Ishikawa (cell line): ENCODE measurements around the gene NOTCH1.

ENCODE experiments used
- CEBPB ChIP-seq: IDR thresholded peaks from 2 replicates; pipeline ENCODE4 v1.6.1; 2012
- CREB1 ChIP-seq: IDR thresholded peaks from 2 replicates; pipeline ENCODE4 v1.6.1; 2012; ENCODE audit warnings: low read depth
- EGR1 ChIP-seq: IDR thresholded peaks from 2 replicates; pipeline ENCODE4 v1.6.1; 2012
- EP300 ChIP-seq: IDR thresholded peaks from 2 replicates; pipeline ENCODE4 v1.6.1; 2012; ENCODE audit warnings: borderline replicate concordance
- FOXM1 ChIP-seq: IDR thresholded peaks from 2 replicates; pipeline ENCODE4 v1.6.1; 2012; ENCODE audit warnings: low read depth, borderline replicate concordance
- NFIC ChIP-seq: IDR thresholded peaks from 2 replicates; pipeline ENCODE4 v1.6.1; 2012
- RAD21 ChIP-seq: IDR thresholded peaks from 2 replicates; pipeline ENCODE4 v1.6.1; 2012; ENCODE audit warnings: low read depth
- TAF1 ChIP-seq: IDR thresholded peaks from 2 replicates; pipeline ENCODE4 v1.6.1; 2012; ENCODE audit warnings: low read depth, mild to moderate bottlenecking
- TCF12 ChIP-seq: IDR thresholded peaks from 2 replicates; pipeline ENCODE4 v1.6.1; 2012; ENCODE audit warnings: low read depth
- TEAD4 ChIP-seq: IDR thresholded peaks from 2 replicates; pipeline ENCODE4 v1.6.1; 2012
- YY1 ChIP-seq: IDR thresholded peaks from 2 replicates; pipeline ENCODE4 v1.6.1; 2012; ENCODE audit warnings: low read depth
- ZBTB7A ChIP-seq: IDR thresholded peaks from 2 replicates; pipeline ENCODE4 v1.6.1; 2012; ENCODE audit warnings: low read depth
- TF ChIP-seq, protein P1 (sequence below): IDR thresholded peaks from 2 replicates; pipeline ENCODE4 v1.6.1; 2012
- TF ChIP-seq, protein P2 (sequence below): IDR thresholded peaks from 2 replicates; pipeline ENCODE4 v1.6.1; 2012
- TF ChIP-seq, protein P3 (sequence below): IDR thresholded peaks from 2 replicates; pipeline ENCODE4 v1.6.1; 2012; ENCODE audit warnings: low read depth, mild to moderate bottlenecking

The NOTCH1 gene

DNA sequence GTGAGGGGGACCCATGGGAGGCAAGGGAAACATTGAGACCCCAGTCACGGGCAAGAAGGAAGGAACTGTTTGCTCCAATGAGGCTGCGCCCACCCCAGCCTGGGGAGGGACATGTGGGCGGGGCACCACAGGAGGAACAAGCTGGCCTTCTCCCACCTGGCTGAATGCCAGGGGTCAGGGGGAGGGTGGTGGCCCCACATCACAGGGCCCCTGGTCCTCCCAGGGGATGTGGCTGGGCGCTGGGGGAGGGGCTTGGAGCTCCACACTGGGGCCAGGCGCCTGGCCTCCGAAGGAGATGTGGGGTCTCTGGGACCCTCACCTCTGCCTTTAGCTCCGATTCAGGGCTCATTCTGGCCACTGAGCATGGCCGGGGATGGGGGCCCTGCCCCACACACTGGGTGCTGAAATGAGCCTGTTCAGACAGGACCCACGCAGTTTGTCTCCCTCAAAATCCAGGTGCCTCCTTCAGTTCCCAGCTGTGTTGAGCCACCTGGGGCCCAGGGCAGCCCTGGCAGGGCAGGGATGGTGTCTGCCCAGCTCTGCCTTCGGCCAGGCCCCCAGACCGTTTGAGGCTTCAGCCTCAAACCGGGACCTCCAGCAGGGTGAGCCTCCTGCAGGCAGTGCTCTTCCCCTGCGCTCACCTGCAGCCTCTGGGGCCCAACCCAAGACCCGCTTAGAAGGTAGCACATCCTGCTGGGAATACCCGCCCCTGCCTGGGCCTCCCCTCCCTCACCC is 33.2 kb upstream of the NOTCH1 start:
- TF ChIP-seq NFIC = peak; percentile 83
- peak; percentile 97 for TF ChIP-seq ZBTB7A
- peak; percentile 9; the same call in 1 of the 2 replicates for TF ChIP-seq EP300
- TF ChIP-seq RAD21 = no peak

DNA sequence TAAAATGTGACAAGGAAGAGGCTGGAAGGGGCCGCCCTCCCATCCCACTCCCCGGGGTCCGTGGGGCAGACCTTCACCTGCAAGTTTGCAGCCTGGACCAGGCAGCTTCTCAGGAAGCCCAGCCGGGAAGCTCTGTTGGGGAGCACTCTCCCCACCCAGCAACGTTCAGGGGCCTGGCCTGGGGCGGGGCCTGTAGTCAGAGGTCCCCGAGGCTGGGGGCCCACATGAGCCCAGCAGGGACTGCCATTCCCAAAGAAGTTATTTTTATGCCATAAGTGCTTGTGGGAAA is 32.7 kb upstream of the NOTCH1 start:
- TF ChIP-seq CEBPB (no peak), CREB1 (no peak), TCF12 (no peak)
- TF ChIP-seq, protein P1, sequence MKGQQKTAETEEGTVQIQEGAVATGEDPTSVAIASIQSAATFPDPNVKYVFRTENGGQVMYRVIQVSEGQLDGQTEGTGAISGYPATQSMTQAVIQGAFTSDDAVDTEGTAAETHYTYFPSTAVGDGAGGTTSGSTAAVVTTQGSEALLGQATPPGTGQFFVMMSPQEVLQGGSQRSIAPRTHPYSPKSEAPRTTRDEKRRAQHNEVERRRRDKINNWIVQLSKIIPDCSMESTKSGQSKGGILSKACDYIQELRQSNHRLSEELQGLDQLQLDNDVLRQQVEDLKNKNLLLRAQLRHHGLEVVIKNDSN = no peak

DNA sequence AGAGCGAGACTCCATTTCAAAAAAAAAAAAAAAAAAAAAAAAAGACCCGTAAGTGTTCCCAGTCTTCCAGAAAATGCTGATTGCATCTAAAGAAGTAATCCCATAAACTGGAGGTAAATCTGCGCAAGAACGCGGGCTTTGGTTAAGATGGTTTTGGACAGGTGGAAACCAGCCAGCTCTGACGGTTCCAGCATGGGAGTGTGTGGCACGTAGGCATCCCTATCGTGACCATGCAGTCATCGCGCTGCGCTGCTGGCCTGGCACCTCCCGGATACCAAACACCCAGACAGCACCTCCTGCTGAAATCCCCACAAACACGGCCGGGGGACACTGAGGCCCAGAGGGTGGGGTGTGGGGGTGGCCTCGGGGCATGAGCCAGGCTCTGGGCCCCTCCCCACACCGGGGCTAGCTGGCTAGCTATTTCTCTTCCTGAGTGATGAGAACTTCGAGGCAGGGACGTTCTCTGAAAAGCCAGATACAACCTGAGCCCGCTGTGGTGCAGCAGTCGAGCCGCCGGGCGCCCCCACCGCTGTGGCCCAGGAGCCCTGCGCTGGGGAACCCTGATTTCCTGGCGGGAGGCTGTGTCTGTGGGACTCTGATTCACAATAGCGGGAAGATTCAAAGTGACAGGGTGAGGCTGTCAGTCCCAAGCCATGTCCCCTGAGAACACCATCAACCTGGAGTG is 32.2 kb upstream of the NOTCH1 start:
- no peak for TF ChIP-seq EGR1
- TF ChIP-seq, protein P2, sequence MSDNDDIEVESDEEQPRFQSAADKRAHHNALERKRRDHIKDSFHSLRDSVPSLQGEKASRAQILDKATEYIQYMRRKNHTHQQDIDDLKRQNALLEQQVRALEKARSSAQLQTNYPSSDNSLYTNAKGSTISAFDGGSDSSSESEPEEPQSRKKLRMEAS = peak; percentile 32; the same call in 1 of the 2 replicates

DNA sequence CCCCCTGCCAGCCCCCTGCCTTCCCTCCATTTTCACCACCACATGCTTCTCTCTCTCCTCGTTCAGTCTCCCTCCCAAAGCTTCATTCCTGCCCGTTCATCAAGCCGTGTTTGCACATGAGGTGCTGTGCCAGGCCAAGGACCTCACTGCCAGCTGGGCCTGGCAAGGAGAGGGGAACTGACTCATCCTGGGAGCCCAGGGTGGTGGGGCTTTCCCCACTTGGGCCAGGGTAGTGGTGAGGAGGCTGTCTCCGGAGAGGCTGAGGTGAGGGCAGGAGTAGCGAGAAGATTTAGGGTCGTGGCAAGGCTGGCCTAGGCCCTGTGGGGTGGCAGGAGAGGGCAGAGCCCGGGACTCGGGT is 30.4 kb upstream of the NOTCH1 start:
- TF ChIP-seq TCF12 (no peak), EGR1 (no peak), NFIC (peak; percentile 15; the same call in 1 of the 2 replicates), RAD21 (no peak), TAF1 (no peak), YY1 (no peak), ZBTB7A (no peak), CEBPB (no peak), FOXM1 (no peak), TEAD4 (no peak), EP300 (no peak), CREB1 (no peak)
- TF ChIP-seq, protein P2 = peak; percentile 45; the same call in 1 of the 2 replicates
- TF ChIP-seq, protein P1 = no peak
- TF ChIP-seq, protein P3, sequence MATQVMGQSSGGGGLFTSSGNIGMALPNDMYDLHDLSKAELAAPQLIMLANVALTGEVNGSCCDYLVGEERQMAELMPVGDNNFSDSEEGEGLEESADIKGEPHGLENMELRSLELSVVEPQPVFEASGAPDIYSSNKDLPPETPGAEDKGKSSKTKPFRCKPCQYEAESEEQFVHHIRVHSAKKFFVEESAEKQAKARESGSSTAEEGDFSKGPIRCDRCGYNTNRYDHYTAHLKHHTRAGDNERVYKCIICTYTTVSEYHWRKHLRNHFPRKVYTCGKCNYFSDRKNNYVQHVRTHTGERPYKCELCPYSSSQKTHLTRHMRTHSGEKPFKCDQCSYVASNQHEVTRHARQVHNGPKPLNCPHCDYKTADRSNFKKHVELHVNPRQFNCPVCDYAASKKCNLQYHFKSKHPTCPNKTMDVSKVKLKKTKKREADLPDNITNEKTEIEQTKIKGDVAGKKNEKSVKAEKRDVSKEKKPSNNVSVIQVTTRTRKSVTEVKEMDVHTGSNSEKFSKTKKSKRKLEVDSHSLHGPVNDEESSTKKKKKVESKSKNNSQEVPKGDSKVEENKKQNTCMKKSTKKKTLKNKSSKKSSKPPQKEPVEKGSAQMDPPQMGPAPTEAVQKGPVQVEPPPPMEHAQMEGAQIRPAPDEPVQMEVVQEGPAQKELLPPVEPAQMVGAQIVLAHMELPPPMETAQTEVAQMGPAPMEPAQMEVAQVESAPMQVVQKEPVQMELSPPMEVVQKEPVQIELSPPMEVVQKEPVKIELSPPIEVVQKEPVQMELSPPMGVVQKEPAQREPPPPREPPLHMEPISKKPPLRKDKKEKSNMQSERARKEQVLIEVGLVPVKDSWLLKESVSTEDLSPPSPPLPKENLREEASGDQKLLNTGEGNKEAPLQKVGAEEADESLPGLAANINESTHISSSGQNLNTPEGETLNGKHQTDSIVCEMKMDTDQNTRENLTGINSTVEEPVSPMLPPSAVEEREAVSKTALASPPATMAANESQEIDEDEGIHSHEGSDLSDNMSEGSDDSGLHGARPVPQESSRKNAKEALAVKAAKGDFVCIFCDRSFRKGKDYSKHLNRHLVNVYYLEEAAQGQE = no peak

DNA sequence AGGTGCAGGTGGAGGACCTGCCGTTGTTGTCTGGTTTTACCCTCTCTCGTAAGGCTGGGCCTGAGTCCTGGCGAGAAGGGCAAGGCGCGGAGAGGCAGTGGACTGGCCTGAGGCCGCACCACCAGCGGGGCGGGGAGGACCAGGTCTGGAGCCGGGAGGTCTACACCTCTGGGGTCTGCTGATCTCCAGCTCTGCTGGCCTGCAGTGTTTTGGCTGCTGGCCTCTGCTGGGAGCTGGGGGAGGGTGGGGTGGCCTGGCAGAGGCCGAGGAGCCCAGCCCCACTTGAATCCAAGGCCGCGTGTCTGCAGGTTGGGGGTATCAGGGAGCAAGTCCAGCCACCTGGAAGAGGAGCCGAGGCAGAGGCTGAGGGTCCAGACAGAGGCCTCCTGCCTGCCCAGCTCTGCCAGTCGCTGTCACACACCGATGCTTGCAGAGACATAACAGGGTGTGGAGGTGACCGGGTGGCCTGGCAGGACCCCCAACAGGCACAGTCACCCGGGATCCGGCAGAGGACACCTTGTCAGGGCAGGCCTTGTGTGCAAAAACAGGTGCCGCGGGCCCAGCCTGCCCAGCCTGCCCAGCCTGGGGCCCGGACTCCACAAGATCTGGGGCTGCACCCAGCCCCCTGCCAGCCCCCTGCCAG is 29.9 kb upstream of the NOTCH1 start:
- no peak for TF ChIP-seq YY1

DNA sequence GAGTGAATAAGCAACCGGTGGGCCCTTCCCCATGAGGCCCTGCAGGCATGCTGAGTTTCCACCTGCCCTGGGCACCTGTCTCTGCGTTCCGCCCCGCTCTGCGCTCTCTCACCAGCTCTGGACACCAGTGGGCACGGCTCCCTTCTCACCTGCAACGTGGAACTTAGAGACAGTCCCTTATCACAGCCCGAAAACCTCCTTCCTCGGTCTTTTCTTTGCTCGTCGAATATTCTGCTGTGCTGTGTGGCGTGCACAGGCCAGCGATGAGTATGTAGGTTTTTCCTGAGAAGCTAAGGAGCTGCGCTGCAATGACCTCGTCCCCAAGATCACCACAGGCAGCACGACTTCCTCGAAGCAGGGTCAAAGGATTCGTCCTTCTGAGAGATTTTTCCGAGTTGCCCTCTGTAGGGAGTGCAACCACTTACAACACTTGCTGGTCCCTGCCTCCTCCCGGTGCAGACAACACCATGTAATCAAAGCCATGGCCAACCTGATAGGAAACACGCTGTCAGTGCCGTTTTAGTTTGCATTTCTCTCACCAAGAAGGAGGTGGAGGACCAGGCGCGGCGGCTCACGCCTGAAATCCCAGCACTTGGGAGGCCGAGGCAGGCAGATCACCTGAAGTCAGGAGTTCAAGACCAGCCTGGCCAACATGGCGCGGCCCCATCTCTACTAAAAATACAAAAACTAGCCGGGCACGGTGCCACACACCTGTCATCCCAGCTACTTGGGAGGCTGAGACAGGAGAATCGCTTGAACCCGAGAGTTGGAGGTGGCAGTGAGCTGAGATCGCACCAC is 27.2 kb upstream of the NOTCH1 start:
- TF ChIP-seq TAF1 = no peak
- no peak for TF ChIP-seq YY1
- TF ChIP-seq CREB1 = no peak
- TF ChIP-seq EP300 = no peak
- TF ChIP-seq TCF12 = no peak

DNA sequence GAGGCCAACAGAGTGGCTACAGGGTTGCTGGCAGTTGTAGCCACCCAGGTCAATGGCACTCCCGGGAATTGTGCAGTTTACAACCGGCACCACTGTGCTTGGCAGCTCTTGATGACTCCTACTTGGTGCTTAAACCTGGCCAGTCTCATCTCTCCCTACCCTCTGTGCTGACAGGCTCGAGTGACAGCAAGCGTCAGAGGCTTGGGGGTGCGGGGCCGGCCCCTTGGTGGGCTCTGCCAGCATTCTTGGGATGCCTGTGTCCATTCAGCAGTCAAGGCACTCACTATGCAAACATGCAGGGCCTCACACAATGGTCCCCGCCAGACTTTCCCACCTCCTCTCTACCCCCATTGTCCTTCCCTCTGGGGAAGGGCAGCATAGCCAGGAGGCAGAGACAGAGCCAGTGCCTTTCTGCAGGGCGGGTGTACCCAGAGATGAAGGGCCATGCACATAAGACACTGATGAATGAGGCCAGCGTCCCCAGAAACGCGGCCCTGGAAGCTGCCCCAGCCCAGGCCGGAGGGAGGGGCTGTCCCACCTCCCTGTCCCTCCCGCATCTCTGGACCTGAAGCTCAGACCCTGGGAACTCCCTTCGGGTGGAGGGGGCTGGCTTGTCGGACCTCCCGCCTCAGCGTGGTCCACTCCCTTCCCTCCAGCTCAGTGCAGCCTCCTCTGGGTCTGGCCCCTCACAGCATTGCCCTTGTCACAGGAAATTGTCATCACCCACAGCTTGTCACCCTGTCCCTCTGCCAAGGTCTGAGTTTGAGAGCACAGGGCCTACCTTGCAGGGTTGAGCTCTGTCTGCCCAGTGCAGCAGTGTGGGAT is 26.4 kb upstream of the NOTCH1 start:
- TF ChIP-seq TCF12 = peak; percentile 95
- peak; percentile 68; the same call in 1 of the 2 replicates for TF ChIP-seq FOXM1
- TF ChIP-seq, protein P3 = no peak
- peak; percentile 100 for TF ChIP-seq TEAD4
- peak; percentile 50; the same call in 1 of the 2 replicates for TF ChIP-seq YY1
- no peak for TF ChIP-seq EGR1
- peak; percentile 93 for TF ChIP-seq EP300
- TF ChIP-seq RAD21 = no peak; the same call in 1 of the 2 replicates
- no peak for TF ChIP-seq CEBPB
- TF ChIP-seq CREB1 = peak; percentile 61
- TF ChIP-seq, protein P2 = peak; percentile 64
- peak; percentile 93 for TF ChIP-seq NFIC
- peak; percentile 86 for TF ChIP-seq ZBTB7A
